GM10266 (cell line): ENCODE measurements around the gene GPC3.

Source experiments
- DNase-seq: peaks from one replicate; pipeline ENCODE4 v3.0.0; 2012; ENCODE audit errors: extremely low spot score
- TF ChIP-seq, protein P1 (sequence below): IDR thresholded peaks from 2 replicates; pipeline ENCODE4 v1.5.1; 2012; ENCODE audit warnings: mild to moderate bottlenecking, low read depth; ENCODE audit not compliant: control insufficient read depth, insufficient read depth; ENCODE audit errors: missing control alignments

Gene GPC3

DNA sequence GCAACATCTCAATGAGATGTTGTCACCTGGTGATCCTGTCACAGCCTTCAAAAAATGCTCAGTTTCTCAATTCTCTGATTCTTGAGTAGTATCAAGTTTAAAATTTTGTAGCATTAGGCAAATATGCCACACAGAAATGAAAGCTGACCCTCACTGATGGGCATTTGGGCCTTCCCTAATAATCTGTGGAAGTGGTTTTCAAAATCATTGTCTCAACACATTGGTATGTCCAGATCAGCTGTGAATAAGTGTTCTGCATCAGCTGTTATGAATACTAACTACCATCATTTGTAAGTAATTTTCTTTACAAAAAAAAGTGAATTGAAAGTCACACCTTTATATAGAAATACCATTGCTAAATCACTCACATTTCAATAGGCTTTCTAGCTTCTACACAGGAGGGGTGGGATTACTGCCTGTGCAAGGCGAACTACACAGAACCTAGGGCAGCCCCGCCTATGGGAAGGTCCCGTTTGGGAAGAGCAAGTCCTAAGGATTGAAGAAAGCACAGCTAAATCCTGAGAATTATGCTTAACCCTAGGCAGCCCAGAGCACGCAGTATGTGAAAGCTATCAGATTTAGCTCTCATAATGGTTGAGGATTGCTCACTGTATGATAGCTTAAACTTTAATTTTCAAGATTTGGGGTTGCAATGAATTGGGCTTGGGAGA, 73.4 kb downstream of the GPC3 start:
- TF ChIP-seq, protein P1, sequence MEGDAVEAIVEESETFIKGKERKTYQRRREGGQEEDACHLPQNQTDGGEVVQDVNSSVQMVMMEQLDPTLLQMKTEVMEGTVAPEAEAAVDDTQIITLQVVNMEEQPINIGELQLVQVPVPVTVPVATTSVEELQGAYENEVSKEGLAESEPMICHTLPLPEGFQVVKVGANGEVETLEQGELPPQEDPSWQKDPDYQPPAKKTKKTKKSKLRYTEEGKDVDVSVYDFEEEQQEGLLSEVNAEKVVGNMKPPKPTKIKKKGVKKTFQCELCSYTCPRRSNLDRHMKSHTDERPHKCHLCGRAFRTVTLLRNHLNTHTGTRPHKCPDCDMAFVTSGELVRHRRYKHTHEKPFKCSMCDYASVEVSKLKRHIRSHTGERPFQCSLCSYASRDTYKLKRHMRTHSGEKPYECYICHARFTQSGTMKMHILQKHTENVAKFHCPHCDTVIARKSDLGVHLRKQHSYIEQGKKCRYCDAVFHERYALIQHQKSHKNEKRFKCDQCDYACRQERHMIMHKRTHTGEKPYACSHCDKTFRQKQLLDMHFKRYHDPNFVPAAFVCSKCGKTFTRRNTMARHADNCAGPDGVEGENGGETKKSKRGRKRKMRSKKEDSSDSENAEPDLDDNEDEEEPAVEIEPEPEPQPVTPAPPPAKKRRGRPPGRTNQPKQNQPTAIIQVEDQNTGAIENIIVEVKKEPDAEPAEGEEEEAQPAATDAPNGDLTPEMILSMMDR, result no peak
- no peak for DNase-seq

DNA sequence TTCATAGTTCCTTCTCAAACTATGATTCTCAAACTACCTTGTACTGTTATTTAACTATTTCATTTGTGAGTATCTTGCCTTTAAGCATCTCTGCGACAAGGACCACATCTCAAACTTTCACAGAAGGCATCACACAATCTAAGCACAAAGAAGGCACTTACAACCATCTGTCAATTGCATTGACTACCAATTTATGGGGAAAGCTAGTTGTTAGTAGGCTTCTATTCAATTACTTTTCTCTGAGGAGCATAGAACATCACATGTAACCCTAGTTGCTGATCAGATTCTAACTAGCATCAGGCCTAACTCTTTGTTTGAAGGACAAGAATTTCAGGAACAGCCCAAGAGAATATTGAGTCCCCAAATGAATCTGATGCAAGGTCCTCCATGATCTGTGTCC, 74.9 kb downstream of the GPC3 start:
- TF ChIP-seq, protein P1, result no peak
- no peak for DNase-seq

DNA sequence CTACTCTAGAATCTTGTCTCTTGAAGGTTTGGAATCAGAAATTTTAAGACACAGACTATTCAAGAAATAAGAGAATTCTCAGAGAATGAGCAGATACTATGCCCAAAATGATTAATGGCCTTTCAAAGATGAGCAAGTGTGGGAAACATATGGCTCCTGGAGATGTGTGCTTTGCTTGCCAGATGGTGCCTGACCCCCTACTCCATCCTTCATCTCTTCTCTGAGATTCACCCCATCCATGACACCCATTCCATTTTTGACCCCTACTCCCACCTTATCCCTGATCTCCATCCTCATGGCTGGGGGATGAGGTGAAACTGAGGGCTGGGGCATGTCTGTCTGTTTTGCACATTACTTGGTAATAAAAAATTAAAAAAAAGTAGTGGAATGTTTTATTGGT, 75.5 kb downstream of the GPC3 start:
- DNase-seq, result no peak
- TF ChIP-seq, protein P1, result no peak

DNA sequence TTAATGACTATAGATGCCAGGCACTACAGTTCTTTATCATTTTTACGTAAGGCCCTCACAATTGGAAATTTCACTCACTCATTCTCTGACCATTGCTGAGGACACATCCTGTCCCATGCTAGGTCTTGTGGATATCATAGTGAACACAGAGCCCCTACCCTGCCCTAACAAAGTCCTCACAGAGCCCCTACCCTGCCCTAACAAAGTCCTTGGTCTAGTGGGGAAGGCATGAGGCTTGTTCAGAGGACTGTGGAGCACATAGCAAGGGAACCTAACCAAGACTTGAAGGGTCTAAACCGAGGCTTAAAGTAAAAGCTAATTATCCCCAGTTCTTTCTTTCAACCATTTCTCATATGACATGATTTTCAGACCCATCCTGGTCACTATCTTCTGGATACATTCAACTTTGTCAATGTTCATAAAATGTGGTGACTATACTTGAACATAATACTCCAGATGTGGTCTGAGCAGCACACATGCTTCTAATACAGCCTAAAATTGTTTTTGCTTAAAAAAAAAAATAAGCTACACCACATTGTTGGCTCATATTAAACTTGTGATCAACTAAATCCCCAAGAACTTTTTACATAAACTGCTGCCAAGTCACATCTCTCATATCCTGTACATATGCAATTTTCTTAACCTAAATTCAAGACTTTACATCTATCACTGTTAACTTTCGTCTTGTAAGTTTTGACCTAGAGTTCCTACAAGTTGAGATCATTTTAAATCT, 77.0 kb downstream of the GPC3 start:
- TF ChIP-seq, protein P1, result no peak
- DNase-seq, result no peak

DNA sequence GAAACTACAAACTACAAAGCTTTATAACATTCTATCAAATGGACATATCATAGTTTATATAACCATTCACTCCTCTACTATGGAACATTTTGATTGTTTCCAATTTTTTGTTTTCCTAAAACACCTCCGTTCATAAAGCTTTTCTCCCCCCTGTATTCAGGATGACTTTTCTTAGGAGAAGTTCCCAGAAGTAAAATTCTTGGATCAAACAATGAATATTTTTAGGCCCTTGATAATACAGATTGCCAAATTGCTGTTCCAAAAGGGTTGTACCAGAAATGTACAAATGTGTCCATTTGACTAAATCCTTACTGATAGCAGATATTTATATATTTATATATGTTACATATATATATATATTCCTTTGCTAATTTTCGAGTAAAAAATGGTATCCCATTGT, 77.8 kb downstream of the GPC3 start:
- DNase-seq, result no peak
- TF ChIP-seq, protein P1, result no peak

DNA sequence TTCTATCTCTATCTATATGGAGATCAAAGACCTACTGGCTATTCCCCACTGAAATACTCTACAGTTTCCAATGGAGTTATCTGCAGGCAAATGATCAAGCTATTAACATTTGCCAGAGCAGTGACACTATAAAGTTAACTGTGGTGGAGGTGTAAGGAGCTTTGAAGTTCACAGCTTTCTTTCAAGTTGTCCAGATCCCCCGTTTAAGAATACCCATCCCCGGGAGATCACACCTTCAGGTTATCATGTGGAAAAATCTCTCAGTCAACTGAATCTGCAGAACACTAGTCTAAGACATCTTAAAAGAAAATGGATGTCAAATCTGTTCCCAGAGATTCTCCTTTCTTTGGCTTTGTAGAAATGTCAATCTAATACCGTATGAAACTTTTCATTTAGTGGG, 80.1 kb downstream of the GPC3 start:
- TF ChIP-seq, protein P1, result no peak
- DNase-seq, result no peak

DNA sequence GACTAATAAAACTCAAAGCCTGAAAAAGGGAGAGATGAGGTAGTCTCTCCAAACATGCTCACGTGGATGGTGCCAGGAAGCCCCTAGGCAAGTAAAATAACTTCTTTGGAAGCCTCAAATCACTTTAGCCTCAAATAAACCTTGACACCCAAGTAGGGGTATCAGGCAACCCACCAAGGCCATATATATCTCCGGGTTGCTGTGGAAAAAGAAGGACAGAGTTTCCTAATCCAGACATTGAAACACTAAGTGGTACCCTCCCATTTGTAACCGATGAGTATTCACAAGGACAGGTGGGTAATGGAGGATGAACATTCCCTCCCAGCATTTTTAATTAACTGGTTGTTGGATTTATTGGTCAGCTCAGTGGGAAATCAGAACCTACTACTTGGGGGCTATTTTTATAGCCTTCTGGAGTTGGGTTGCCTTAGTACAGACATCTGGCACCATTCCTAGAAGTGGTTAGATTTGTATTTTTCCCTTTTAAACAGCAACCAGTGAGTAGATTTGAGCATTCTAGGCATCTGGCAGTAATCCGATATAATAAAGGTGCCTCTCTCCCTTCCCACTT, 87.7 kb downstream of the GPC3 start:
- DNase-seq, result no peak
- TF ChIP-seq, protein P1, result no peak
